MM.1S (cell line): ENCODE results near the gene PPM1H.

Source experiments
- DNase-seq: peaks from one replicate; pipeline ENCODE4 v3.0.0-alpha.2; 2015
- H2AFZ ChIP-seq: fragments of 300-600 bp; sonication (generic); 2 replicates; pipeline ENCODE4 v1.6.0; 2016; ENCODE audit warnings: antibody characterized with exemption, low read length
- H3F3A ChIP-seq: fragments of 300-600 bp; sonication (generic); 2 replicates; pipeline ENCODE4 v1.6.1; 2016; ENCODE audit warnings: mild to moderate bottlenecking, antibody characterized with exemption, low read length, moderate library complexity, mixed read lengths; ENCODE audit not compliant: insufficient read depth
- H3K27ac ChIP-seq: fragments of 300-600 bp; sonication (generic); 2 replicates; pipeline ENCODE4 v1.5.1; 2016; ENCODE audit warnings: mild to moderate bottlenecking, low read length
- H3K27me3 ChIP-seq: fragments of 300-600 bp; sonication (generic); replicated peaks from 2 replicates; pipeline ENCODE4 v1.6.0; 2016; ENCODE audit warnings: low read length; ENCODE audit not compliant: insufficient read depth
- H3K36me3 ChIP-seq: fragments of 300-600 bp; sonication (generic); replicated peaks from 2 replicates; pipeline ENCODE4 v1.6.1; 2016; ENCODE audit warnings: mild to moderate bottlenecking, low read length, mixed read lengths; ENCODE audit not compliant: insufficient read depth
- H3K4me1 ChIP-seq: fragments of 300-600 bp; sonication (generic); 2 replicates; pipeline ENCODE4 v1.6.1; 2016; ENCODE audit warnings: low read length, mixed read lengths
- H3K4me2 ChIP-seq: fragments of 300-600 bp; sonication (generic); 2 replicates; pipeline ENCODE4 v1.6.0; 2016; ENCODE audit warnings: low read depth, low read length
- H3K4me3 ChIP-seq: fragments of 300-600 bp; sonication (generic); 2 replicates; pipeline ENCODE4 v1.5.1; 2016; ENCODE audit warnings: low read length, mixed read lengths
- H3K79me2 ChIP-seq: fragments of 300-600 bp; sonication (generic); 2 replicates; pipeline ENCODE4 v1.6.1; 2016; ENCODE audit warnings: mixed run types, low read length, mixed read lengths
- H3K9ac ChIP-seq: fragments of 300-600 bp; sonication (generic); 2 replicates; pipeline ENCODE4 v1.6.1; 2016; ENCODE audit warnings: low read length, mixed read lengths
- H3K9me2 ChIP-seq: fragments of 300-600 bp; sonication (generic); replicated peaks from 2 replicates; pipeline ENCODE4 v1.6.1; 2016; ENCODE audit warnings: mild to moderate bottlenecking, low read length, mixed read lengths; ENCODE audit not compliant: insufficient read depth
- H3K9me3 ChIP-seq: fragments of 300-600 bp; sonication (generic); replicated peaks from 2 replicates; pipeline ENCODE4 v1.6.1; 2016; ENCODE audit warnings: mild to moderate bottlenecking, low read length, mixed read lengths; ENCODE audit not compliant: insufficient read depth
- H4K20me1 ChIP-seq: fragments of 300-600 bp; sonication (generic); 2 replicates; pipeline ENCODE4 v1.6.1; 2016; ENCODE audit warnings: mild to moderate bottlenecking, low read length, moderate library complexity, mixed read lengths; ENCODE audit not compliant: insufficient read depth
- EZH2 ChIP-seq: fragments of 300-600 bp; sonication (generic); optimal IDR thresholded peaks from 2 replicates; pipeline ENCODE3; 2017; ENCODE audit warnings: low read depth, mild to moderate bottlenecking, antibody characterized with exemption, low read length, mixed read lengths
- EZH2phosphoT487 ChIP-seq: fragments of 300-600 bp; sonication (generic); IDR thresholded peaks from 2 replicates; pipeline ENCODE4 v1.6.1; 2018; ENCODE audit warnings: antibody characterized with exemption, low read length
- TF ChIP-seq, protein P1 (sequence below): fragments of 300-600 bp; sonication (generic); IDR thresholded peaks from 2 replicates; pipeline ENCODE4 v1.5.1; 2016; ENCODE audit warnings: antibody characterized with exemption, low read length, mixed read lengths

The PPM1H gene

DNA sequence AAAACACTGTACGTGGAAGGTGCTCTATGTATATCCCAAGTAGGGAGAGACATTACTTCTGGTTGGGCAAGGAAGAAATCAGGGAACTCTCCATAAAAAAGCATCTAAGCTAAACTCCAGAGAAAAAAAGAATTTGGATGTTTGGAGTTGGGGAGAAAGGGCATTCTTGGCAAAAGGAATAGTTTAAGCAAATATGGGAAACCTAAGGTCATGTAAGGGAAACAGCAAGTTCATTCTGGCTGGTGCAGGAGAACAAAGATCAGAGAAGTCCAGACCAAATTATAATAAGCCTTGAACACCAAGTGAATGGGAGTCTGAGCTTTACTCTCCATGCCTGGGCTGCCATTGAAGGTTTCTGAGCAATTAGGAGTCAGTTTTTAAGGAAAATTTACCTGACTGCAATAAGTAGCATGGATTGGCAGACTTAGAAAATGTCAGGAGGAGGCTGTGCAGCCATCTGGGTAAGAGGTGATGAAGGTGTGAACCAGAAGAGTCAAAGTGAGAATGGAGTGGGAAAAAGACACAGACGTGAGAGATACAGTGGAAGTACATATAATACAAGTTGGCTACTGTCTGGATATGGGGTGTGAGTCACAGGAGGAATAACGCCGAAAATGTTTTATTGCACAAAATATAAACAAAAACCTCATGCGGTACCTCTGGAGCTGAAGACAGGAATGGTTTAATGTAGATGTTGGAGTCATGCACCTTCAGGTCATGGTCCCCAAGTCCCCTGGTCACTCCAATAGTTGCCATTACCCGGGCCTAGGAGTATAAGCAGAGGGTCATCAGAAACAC is 245.7 kb downstream of the PPM1H start:
- Histone ChIP-seq H2AFZ (no peak overlapping the region), H3K36me3 (no peaks in the 10 kb centered on the region), H3K4me1 (peaks cover 27% of the 10 kb centered on the region), H3K4me2 (no peak overlapping the region), H3K9ac (no peak overlapping the region), H3K9me3 (no peaks in the 10 kb centered on the region), H3K27ac (no peak overlapping the region), H3K27me3 (no peaks in the 10 kb centered on the region), H3K79me2 (no peaks in the 10 kb centered on the region), H3F3A (peaks cover 6% of the 10 kb centered on the region; the same call in 1 of the 2 replicates), H3K4me3 (no peak overlapping the region), H4K20me1 (no peaks in the 10 kb centered on the region), H3K9me2 (no peaks in the 10 kb centered on the region)
- TF ChIP-seq EZH2 = no peak
- TF ChIP-seq EZH2phosphoT487 = no peak
- TF ChIP-seq, protein P1, sequence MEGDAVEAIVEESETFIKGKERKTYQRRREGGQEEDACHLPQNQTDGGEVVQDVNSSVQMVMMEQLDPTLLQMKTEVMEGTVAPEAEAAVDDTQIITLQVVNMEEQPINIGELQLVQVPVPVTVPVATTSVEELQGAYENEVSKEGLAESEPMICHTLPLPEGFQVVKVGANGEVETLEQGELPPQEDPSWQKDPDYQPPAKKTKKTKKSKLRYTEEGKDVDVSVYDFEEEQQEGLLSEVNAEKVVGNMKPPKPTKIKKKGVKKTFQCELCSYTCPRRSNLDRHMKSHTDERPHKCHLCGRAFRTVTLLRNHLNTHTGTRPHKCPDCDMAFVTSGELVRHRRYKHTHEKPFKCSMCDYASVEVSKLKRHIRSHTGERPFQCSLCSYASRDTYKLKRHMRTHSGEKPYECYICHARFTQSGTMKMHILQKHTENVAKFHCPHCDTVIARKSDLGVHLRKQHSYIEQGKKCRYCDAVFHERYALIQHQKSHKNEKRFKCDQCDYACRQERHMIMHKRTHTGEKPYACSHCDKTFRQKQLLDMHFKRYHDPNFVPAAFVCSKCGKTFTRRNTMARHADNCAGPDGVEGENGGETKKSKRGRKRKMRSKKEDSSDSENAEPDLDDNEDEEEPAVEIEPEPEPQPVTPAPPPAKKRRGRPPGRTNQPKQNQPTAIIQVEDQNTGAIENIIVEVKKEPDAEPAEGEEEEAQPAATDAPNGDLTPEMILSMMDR = no peak
- DNase-seq = no peak

DNA sequence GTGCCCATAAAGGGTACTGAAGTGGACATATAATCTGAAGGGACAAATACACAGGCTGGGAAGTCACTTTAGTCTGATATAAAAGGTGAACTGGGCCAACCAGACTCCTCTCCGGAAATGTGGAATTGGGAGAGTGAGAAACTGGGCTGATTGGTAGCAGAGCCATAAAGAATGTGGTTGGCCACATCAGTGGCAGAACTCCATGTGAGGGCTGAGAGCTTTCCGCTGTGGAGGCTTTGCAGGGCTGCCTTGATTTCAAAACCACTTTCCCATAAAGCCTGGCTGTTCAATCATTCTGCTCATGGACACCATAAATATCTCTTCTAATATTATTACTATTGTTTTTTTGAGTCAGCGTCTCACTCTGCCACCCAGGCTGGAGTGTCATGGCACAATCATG is 248.0 kb downstream of the PPM1H start:
- Histone ChIP-seq H3K9ac (peak overlapping the region; percentile 10; the same call in 1 of the 2 replicates), H3K79me2 (no peaks in the 10 kb centered on the region), H3K27me3 (no peaks in the 10 kb centered on the region), H3F3A (peaks cover 6% of the 10 kb centered on the region; the same call in 1 of the 2 replicates), H3K9me2 (no peaks in the 10 kb centered on the region), H3K36me3 (no peaks in the 10 kb centered on the region), H3K9me3 (no peaks in the 10 kb centered on the region), H3K4me2 (peak overlapping the region; percentile 66), H3K4me1 (peaks cover 27% of the 10 kb centered on the region), H2AFZ (peak overlapping the region; percentile 77), H3K27ac (peak overlapping the region; percentile 35; the same call in 1 of the 2 replicates), H4K20me1 (no peaks in the 10 kb centered on the region), H3K4me3 (no peak overlapping the region)
- no peak for DNase-seq
- TF ChIP-seq, protein P1 = no peak
- TF ChIP-seq EZH2 = no peak
- no peak for TF ChIP-seq EZH2phosphoT487

DNA sequence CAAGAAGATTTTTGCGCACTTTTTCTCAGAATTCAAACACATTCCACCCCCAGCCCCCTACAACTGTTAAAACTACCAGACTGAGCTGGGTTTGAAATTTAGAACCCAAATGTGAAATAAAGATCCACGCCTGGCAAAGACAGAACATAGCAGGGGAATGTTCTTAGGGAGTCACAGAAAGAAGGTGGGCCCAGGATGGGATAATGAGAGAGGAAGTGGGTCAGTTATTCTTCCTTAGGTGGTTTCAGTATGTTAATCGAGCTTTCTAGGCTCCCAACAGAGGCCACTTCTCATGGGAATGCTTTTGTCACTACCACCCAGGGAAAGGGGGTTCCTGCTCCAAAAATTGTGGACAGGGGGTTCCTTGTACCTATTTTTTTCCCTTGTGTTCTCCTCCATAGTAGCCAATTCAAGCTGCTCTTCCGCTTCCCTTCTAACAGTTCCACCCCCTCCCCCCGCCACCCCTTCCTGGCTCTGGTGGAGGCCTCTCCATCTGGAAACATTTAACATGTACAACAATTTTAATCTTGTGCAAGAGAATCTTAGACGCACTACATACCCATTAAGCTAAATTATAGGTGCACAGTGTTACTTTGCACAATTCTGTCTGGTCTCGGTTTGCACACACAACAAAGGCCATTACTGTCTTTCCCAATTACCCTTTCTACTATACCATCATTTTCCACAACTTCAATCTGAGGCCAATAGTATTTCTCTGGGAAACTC is 250.2 kb downstream of the PPM1H start:
- H3K4me3 ChIP-seq = no peak overlapping the region
- H3K79me2 ChIP-seq = no peaks in the 10 kb centered on the region
- H3K27me3 ChIP-seq = no peaks in the 10 kb centered on the region
- no peak overlapping the region for H3K27ac ChIP-seq
- H3K36me3 ChIP-seq = no peaks in the 10 kb centered on the region
- H4K20me1 ChIP-seq = no peaks in the 10 kb centered on the region
- H2AFZ ChIP-seq = no peak overlapping the region
- peaks cover 27% of the 10 kb centered on the region for H3K4me1 ChIP-seq
- no peaks in the 10 kb centered on the region for H3K9me3 ChIP-seq
- no peak overlapping the region for H3K4me2 ChIP-seq
- TF ChIP-seq EZH2phosphoT487 (no peak), EZH2 (no peak)
- TF ChIP-seq, protein P1 = no peak
- DNase-seq = no peak
- H3K9me2 ChIP-seq = no peaks in the 10 kb centered on the region
- no peak overlapping the region for H3K9ac ChIP-seq
- peaks cover 6% of the 10 kb centered on the region; the same call in 1 of the 2 replicates for H3F3A ChIP-seq
